Ramos (cell line): ENCODE results near the gene CDHR5.
"Not testable (repeated sequence)": the region's sequence is repeated elsewhere in the genome, so short reads cannot be mapped to it uniquely, and the experiment has no call there.

Experiments used
- in situ Hi-C: fragments of 300-500 bp; cut with MboI; formaldehyde crosslinking; loops from one replicate; pipeline ENCODE4 v1.14.3; 2022; ENCODE audit warnings: low sequenced_read_pairs; ENCODE audit not compliant: unreplicated experiment

CDHR5 gene

DNA sequence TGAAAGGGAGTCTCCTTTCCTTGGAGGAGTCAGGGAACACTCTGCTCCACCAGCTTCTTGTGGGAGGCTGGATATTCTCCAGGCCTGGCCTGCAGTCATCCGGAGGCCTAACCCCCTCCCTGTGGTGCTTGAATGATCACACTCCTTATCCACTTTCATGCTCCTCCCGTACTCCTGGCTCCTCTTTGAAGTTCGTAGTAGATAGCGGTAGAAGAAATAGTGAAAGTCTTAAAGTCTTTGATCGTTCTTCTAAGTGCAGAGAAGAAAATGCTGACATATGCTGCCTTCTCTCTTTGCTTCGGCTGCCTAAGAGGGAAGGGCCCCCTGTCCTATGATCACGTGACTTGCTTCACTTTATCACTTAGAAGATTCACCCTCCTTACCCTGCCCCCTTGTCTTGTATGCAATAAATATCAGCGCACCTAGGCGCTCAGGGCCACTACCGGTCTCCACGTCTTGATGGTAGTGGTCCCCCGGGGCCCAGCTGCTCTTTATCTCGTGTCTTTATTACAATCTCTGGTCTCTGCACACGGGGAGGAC is 50.7 kb downstream of the CDHR5 start:
- in situ Hi-C loops = not testable (repeated sequence)

DNA sequence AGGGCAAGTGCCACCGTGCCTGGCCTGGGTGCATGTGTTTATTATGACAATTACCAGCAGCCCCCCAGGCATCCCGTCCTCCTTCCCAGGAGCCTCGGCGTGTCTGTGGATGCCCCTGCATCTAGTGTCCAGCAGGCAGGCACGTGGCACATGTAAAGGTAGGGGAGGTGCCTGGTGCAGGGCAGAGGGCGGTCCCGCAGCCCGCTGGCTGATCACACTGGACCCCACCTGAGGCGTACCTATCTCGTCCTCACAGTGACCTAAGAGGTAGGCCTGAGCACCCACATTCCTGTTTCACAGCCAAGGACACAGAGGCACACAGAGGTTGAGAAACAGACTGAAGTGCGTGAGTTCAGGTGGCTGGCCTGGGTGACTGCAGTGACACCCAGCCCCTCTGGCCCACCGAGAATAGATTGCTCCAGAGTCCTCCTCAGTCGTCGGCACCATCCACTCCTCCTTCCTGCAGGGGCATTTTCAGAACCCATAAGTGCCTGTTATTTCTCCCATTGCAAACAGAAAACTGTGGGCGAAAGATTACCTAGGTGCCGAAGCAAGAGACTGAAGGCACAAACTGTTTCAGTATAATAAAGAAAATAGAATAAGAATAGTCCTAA is 51.5 kb downstream of the CDHR5 start:
- in situ Hi-C loops = no loop called here

DNA sequence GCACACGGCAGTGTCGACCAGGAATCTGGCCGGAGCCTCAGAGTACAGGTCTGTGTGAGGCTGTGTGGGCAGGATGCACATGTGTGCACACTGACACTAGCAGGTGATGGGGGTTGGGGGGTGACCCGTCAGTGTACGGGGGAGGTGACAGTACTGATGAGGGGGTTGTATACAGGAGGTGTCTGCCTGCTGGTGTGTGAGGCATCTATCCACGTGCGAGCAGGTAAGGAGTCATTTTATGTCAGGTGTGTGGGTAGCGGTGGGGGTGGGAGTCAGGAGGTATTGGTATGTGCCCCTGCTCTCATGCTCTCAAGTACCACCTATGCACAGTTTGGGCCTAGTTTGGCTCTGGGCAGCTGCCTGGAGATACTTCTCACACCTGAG is 53.0 kb downstream of the CDHR5 start:
- in situ Hi-C loops = no loop called here

DNA sequence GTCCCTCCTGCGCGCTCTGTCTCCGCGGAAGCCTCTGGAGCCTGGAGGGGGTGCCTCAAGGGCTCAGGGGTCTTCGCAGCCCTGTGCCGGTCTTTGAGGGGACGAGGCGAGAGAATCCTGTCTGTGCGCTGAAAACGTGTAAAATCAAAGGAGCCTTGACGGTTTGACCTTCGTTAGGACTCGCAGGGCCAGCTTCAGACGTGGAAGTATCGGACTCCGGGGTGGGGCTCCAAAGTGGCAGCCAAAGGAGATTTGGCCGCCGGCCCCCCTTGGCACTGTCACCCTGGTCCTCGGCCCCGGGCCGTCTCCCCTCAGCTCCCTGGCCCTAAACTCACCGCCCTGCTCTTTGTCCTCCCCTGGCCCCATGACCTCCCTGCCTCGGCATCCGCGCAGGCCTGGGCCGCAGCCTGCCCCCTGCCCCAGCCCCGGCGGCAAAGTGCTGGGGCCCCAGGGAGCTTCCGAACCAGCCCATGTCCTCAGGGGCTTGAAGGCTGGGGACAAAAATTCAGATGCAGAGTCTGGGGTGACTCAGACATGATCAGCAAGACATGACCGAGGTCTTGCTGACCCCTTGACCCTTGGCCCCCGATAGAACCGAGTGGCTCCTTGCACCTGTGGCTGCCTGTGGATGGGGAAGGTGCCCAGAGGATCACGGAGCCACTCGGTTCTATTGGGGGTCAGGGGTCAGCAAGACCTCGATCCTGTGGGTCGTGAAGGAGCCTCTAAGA is 55.4 kb downstream of the CDHR5 start:
- in situ Hi-C loops = no loop called here

- in situ Hi-C loops = no loop called here
These were observed 56.2 kb downstream of the CDHR5 start for GRCh38 chr11:568306-569157.

GRCh38 chr11:567629-568292 is 57.0 kb downstream of the CDHR5 start:
- in situ Hi-C loops = no loop called here

- in situ Hi-C loops = no loop called here
These were observed 57.6 kb downstream of the CDHR5 start for GRCh38 chr11:567011-567628.
